NCI-H2107 treated with DMSO at 0.1 percent for 48 hours (cell line): ENCODE measurements around the gene ALDH3B1.
A peak's percentile ranks its signal among the peaks of the same experiment; 100 is the strongest.

Experiments
- DNase-seq: peaks from one replicate; lab custom pipeline; 2025; ENCODE audit not compliant: unreplicated experiment; lab: John Stamatoyannopoulos, UW

ALDH3B1 gene

GRCh38 chr11:68028802-68029545, 18.8 kb downstream of the ALDH3B1 start:
- no peak for DNase-seq

GRCh38 chr11:68030318-68031143, 20.4 kb downstream of the ALDH3B1 start, which contains the start of gene NDUFS8:
NDUFS8 (plus strand) TSS chr11:68030681; CDS start chr11:68032152, 1,471 bp downstream.
- peak; percentile 99 for DNase-seq

GRCh38 chr11:68031144-68031464, 21.0 kb downstream of the ALDH3B1 start:
- DNase-seq = no peak

- DNase-seq = no peak
Observed at GRCh38 chr11:68032003-68032402, 21.9 kb downstream of the ALDH3B1 start.

DNA sequence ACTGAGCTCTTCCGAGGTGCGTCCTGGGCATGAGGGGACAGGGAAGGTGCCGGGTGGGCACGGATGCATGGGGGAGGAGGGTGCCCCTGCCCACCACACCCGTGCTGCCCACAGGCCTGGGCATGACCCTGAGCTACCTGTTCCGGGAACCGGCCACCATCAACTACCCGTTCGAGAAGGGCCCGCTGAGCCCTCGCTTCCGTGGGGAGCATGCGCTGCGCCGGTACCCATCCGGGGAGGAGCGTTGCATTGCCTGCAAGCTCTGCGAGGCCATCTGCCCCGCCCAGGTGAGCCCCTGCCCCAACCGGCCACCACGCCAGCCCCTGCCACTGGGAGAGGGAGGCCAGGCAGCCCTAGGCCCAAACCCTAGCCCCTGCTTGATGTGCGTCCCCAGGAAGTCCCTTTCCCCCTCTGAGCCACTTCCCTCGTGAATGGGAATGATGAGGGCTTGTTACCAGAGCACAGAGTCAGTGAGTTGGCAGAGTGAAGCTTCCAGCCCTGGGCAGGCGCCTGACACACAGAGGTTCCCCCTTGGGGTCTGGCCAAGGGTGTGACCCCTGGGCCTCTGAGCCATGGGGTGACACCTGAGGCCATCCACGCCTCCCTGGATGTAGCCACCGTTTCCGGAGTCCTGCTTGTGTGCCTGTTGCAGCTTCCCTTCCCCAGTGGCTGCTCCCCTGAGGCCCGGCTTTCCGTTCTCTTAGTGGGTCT, 23.0 kb downstream of the ALDH3B1 start:
- DNase-seq = no peak

- no peak for DNase-seq
Observed at GRCh38 chr11:68033708-68034045, 23.6 kb downstream of the ALDH3B1 start.

- DNase-seq = no peak
Observed at GRCh38 chr11:68035266-68035876, 25.2 kb downstream of the ALDH3B1 start.

GRCh38 chr11:68036141-68036716, 26.1 kb downstream of the ALDH3B1 start:
- no peak for DNase-seq

DNA sequence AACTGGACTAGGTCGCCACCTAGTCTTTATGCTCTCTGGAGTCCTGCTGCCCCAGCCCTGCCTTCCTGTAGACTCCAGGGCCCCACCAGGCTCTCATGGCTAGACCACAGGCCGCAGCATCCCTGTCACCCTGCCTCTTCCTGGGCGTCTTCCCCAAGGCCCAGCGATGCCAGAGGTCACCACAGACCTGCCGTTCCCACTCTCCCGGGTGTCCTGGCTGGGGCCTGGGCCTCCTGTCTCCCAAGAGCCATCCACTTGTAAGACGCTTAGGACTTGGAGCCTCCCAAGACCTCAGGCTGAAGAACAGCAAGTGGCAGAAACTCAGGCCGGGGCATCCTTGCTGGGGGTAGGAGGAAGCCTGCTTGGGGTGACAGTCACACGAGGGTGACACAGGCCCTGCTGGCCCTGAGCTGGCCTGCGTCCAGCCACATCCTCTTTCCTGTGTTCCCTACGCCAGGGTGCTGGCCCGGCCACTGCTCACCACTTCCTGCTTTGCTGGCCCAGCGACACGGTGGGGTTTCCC, 26.7 kb downstream of the ALDH3B1 start:
- no peak for DNase-seq

DNA sequence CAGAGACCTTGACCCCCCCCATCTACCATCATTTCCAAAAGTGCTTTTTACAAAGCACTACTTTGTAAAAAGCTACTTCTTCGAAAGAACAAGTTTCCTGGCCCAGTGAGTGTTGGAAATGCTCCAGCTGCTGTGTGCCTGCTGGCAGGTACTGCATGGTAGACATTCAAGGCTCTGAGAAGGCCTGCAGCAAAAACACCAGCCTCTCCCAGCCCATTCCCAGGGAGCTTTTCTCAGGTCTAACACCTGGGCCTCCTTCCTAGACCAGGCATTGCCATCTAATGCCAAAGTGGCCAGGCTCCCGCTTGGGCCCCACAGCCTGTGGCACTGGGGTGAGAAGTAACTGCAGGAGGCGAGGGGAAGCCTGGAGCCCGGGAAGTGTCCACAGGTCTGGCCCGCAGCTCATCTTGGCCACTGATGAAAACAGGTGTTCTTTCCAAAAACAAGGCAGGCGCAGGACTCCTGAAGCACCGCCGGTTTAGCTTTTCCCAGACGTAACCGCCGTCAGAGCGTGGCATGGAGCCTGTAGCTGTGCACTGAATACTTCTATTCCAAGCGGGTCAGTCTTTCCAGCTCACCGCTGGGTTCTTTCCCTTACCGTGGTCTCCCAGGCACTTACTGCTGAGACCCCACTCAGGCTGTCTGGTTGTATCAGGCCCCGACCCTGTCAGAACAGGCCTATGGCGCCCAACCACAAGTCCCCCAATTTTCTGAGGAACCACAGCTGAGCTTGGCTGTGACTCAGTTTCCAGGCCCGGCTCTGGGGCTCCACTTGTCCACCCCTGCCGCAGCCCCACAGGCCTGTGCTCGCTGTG, 27.5 kb downstream of the ALDH3B1 start:
- no peak for DNase-seq

GRCh38 chr11:68038226-68038717, 28.1 kb downstream of the ALDH3B1 start:
- no peak for DNase-seq

GRCh38 chr11:68038718-68039525, 28.8 kb downstream of the ALDH3B1 start, which contains the start of gene TCIRG1:
TCIRG1 (plus strand) TSS chr11:68039025; CDS start chr11:68041272, 2,247 bp downstream.
- no peak for DNase-seq

DNA sequence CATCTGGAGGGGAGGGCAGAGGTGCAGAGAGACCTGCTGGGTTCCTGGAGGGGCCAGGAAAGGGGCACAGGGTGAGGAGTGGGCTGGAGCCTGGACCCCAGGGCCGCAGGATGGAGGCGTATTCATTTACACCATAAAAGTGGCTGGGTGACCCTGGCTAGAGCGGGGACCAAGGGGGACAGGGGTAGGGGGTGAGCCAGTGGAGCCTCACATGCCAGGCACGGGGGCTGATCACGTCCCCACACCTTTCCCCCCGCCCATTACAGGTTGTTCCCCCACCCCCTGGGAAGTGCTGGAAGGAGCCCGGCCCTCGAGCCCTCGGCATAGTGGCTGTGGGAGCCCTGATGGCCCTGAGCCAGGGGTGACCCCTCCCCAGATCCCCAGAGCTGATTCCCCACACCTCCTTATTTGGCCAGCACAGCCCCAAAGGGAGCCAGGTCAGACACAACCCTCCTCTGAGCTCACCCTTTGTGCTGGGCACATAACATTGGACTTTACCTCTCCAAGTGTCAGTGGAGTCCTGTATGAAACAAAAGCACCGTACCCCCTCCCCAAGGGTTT, 29.5 kb downstream of the ALDH3B1 start:
- DNase-seq = no peak

DNA sequence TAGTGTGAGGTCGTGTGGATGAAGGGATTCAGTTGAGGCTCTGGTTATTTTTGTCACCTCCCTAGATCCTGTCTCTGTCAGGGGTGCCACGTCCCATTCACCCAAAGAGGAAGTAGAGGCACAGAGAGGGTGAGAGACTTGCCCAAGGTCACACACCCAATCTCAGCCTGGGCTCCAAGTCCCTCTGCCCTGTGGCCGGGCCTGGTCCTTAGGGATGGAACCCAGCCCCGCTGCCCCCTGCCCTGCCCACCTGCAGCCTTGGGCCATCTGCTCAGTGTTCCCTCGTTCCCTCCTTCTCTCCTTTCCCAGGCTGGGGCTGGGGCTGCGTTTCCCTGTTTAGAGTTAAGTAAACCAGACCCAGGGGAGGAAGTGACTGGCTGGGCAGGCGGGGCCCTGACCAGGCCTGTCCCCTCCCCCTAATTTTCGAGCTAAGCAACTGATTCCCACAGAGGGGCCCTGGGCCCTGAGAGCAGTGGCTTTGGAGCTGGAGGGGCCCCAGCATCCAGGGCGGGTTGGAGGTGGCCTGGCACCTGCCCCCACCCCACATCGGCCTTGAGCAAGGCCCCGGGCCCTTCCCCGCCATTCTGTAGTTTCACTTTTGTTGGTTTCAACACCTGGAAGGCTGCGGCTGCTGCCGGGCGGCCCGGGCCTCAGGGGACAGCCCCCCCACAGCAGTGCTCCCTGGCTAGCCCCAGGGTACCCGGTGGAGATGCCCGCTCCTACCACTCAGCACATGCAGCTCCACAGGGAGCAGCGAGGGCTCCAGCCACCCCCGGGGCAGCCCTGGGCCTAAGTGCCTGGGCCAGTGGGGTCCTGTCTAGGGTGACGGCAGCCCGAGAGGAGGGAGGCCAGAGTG, 30.2 kb downstream of the ALDH3B1 start:
- peak; percentile 64 for DNase-seq

- no peak for DNase-seq
Observed at GRCh38 chr11:68040957-68041591, 30.9 kb downstream of the ALDH3B1 start.

- DNase-seq = no peak
Observed at GRCh38 chr11:68041617-68042218, 31.6 kb downstream of the ALDH3B1 start.
